PC-9 (cell line): Measurements from ENCODE around the gene SUCLA2. TPM values are rescaled to one million over a fixed set of nuclear protein-coding genes. Genes with fewer than 3 reads are reported as not detected.

ENCODE experiments used
- BruUV-seq: library from RNA; stranded (reverse); fragments of 400-500 nt; replicated peaks from 2 replicates; lab custom pipeline; 2021; lab: Mats Ljungman, UMichigan
- CTCF ChIA-PET: fragments of 300-600 bp; sonication (Branson Sonifier 250); formaldehyde crosslinking; loops from one replicate; lab custom pipeline; 2022; ENCODE audit warnings: antibody characterized with exemption; lab: Charles Lee
- POLR2A ChIA-PET: fragments of 300-600 bp; sonication (Branson Sonifier 250); formaldehyde crosslinking; loops from one replicate; lab custom pipeline; 2022; ENCODE audit warnings: antibody characterized with exemption; ENCODE audit not compliant: unreplicated experiment; lab: Charles Lee
- DNase-seq, 2 experiments: peaks; one replicate each; pipeline versions ENCODE4 v3.0.0 to v3.0.0-alpha.2; 2015 to 2022; ENCODE audit warnings: mixed read lengths in 1 of 2
- H2AFZ ChIP-seq: fragments of 200-600 bp; sonication (generic); 2 replicates; pipeline ENCODE4 v1.8.1; 2017; ENCODE audit warnings: antibody characterized with exemption
- H3F3A ChIP-seq: fragments of 200-600 bp; sonication (generic); 2 replicates; pipeline ENCODE4 v1.8.1; 2017; ENCODE audit warnings: antibody characterized with exemption, mild to moderate bottlenecking, low read depth; ENCODE audit not compliant: insufficient read depth
- H3K27ac ChIP-seq: fragments of 200-600 bp; sonication (generic); 2 replicates; pipeline ENCODE4 v1.6.1; 2016; ENCODE audit warnings: mixed run types
- H3K27me3 ChIP-seq: fragments of 200-600 bp; sonication (generic); 2 replicates; pipeline ENCODE4 v1.6.1; 2016; ENCODE audit warnings: low read depth, mixed run types; ENCODE audit not compliant: insufficient read depth
- H3K36me3 ChIP-seq: fragments of 200-600 bp; sonication (generic); 2 replicates; pipeline ENCODE4 v1.6.1; 2016; ENCODE audit warnings: low read depth, mixed run types
- H3K4me1 ChIP-seq: fragments of 200-600 bp; sonication (generic); replicated peaks from 2 replicates; pipeline ENCODE4 v1.6.1; 2016; ENCODE audit warnings: mixed run types; ENCODE audit not compliant: insufficient read depth
- H3K4me2 ChIP-seq: fragments of 200-600 bp; sonication (generic); 2 replicates; pipeline ENCODE4 v1.6.1; 2017; ENCODE audit warnings: mixed run types
- H3K4me3 ChIP-seq: fragments of 200-600 bp; sonication (generic); 2 replicates; pipeline ENCODE4 v1.6.1; 2016; ENCODE audit warnings: mixed run types
- H3K79me2 ChIP-seq: fragments of 200-600 bp; sonication (generic); 2 replicates; pipeline ENCODE4 v1.6.1; 2017; ENCODE audit warnings: low read depth, mixed run types
- H3K9me2 ChIP-seq: fragments of 200-600 bp; sonication (generic); 2 replicates; pipeline ENCODE4 v1.8.1; 2017; ENCODE audit warnings: mild to moderate bottlenecking; ENCODE audit not compliant: insufficient read depth
- H3K9me3 ChIP-seq: fragments of 200-600 bp; sonication (generic); 2 replicates; pipeline ENCODE4 v1.8.1; 2016; ENCODE audit warnings: low read depth; ENCODE audit not compliant: insufficient read depth
- H4K20me1 ChIP-seq: fragments of 200-600 bp; sonication (generic); 2 replicates; pipeline ENCODE4 v1.8.1; 2017; ENCODE audit not compliant: insufficient read depth
- EZH2 ChIP-seq: fragments of 200-600 bp; sonication (generic); IDR thresholded peaks from 2 replicates; pipeline ENCODE4 v1.8.0; 2017; ENCODE audit warnings: antibody characterized with exemption, low read depth
- intact Hi-C: fragments of 100-400 bp; cut with micrococcal nuclease; formaldehyde crosslinking; loops from one replicate; pipeline ENCODE4 v1.10.0; 2022; ENCODE audit not compliant: unreplicated experiment
- total RNA-seq: library from RNA; stranded (reverse); gene quantifications from 2 replicates; pipeline ENCODE4 v1.2.3, GENCODE V29; 2021
- TF ChIP-seq, protein P1 (sequence below): fragments of 200-600 bp; sonication (generic); conservative IDR thresholded peaks from 2 replicates; pipeline ENCODE4 v1.6.1; 2017; ENCODE audit warnings: mixed run types, antibody characterized with exemption, mild to moderate bottlenecking, moderate library complexity

The SUCLA2 gene
- total RNA-seq, 1 experiment from 2014 or later, result 44.8 TPM

GRCh38 chr13:48018637-48019036, 17.6 kb upstream of the SUCLA2 start:
- intact Hi-C loops, result no loop called here
- H3K36me3 ChIP-seq, result no peaks in the 10 kb centered on the region
- no peaks in the 10 kb centered on the region for H3K27me3 ChIP-seq
- CTCF ChIA-PET, result no interaction called here
- POLR2A ChIA-PET, result no interaction called here
- no peak for DNase-seq
- no peaks in the 10 kb centered on the region for H3K9me2 ChIP-seq
- no peak overlapping the region for H3K4me2 ChIP-seq
- no TSS peak for BruUV-seq
- no peak overlapping the region for H3K27ac ChIP-seq
- H3K9me3 ChIP-seq, result no peaks in the 10 kb centered on the region
- H3K4me1 ChIP-seq, result no peaks in the 10 kb centered on the region
- no peak overlapping the region for H2AFZ ChIP-seq
- TF ChIP-seq, protein P1, sequence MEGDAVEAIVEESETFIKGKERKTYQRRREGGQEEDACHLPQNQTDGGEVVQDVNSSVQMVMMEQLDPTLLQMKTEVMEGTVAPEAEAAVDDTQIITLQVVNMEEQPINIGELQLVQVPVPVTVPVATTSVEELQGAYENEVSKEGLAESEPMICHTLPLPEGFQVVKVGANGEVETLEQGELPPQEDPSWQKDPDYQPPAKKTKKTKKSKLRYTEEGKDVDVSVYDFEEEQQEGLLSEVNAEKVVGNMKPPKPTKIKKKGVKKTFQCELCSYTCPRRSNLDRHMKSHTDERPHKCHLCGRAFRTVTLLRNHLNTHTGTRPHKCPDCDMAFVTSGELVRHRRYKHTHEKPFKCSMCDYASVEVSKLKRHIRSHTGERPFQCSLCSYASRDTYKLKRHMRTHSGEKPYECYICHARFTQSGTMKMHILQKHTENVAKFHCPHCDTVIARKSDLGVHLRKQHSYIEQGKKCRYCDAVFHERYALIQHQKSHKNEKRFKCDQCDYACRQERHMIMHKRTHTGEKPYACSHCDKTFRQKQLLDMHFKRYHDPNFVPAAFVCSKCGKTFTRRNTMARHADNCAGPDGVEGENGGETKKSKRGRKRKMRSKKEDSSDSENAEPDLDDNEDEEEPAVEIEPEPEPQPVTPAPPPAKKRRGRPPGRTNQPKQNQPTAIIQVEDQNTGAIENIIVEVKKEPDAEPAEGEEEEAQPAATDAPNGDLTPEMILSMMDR, result no peak
- TF ChIP-seq EZH2, result no peak
- H3K79me2 ChIP-seq, result no peaks in the 10 kb centered on the region
- H4K20me1 ChIP-seq, result no peaks in the 10 kb centered on the region
- no peak overlapping the region for H3K4me3 ChIP-seq
- H3F3A ChIP-seq, result no peaks in the 10 kb centered on the region

DNA sequence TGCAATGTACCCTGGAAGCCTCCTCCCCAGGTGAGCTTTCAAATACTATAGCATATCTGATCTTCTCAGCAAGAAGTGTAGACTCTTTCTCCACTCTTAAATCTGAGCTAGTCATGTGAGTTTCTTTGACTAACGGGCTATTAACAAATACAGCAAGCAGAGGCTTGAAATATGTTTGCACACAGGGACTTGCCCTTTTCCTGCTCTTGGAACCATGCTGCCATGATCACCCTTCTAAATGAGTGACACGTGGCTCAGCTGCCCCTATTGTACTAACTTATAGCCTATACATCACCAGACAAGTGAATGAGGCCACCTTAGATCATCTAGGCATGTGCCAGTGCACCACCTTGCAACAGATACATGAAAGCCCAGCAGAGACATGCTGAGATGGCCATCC, 13.3 kb upstream of the SUCLA2 start:
- ChIA-PET CTCF (no interaction called here), POLR2A (no interaction called here)
- H3K4me2 ChIP-seq, result no peak overlapping the region
- peaks cover 8% of the 10 kb centered on the region; the same call in 1 of the 2 replicates for H3F3A ChIP-seq
- no peaks in the 10 kb centered on the region for H3K36me3 ChIP-seq
- H3K27me3 ChIP-seq, result no peaks in the 10 kb centered on the region
- BruUV-seq, result no TSS peak
- H3K27ac ChIP-seq, result no peak overlapping the region
- DNase-seq, result no peak
- no peak overlapping the region for H3K4me3 ChIP-seq
- no peak overlapping the region for H2AFZ ChIP-seq
- H3K9me3 ChIP-seq, result no peaks in the 10 kb centered on the region
- no peaks in the 10 kb centered on the region for H3K79me2 ChIP-seq
- intact Hi-C loops, result no loop called here
- H4K20me1 ChIP-seq, result no peaks in the 10 kb centered on the region
- H3K9me2 ChIP-seq, result no peaks in the 10 kb centered on the region
- H3K4me1 ChIP-seq, result peaks cover 14% of the 10 kb centered on the region
- no peak for TF ChIP-seq EZH2
- TF ChIP-seq, protein P1, result no peak

GRCh38 chr13:48012668-48013067, 11.6 kb upstream of the SUCLA2 start:
- POLR2A ChIA-PET, result no interaction called here
- H3F3A ChIP-seq, result peaks cover 21% of the 10 kb centered on the region
- intact Hi-C loops, result no loop called here
- no peaks in the 10 kb centered on the region for H4K20me1 ChIP-seq
- no peaks in the 10 kb centered on the region for H3K36me3 ChIP-seq
- H3K9me3 ChIP-seq, result no peaks in the 10 kb centered on the region
- H2AFZ ChIP-seq, result no peak overlapping the region
- H3K4me1 ChIP-seq, result peaks cover 28% of the 10 kb centered on the region
- no TSS peak for BruUV-seq
- no peak for TF ChIP-seq EZH2
- TF ChIP-seq, protein P1, result no peak
- no peaks in the 10 kb centered on the region for H3K27me3 ChIP-seq
- H3K27ac ChIP-seq, result no peak overlapping the region
- H3K79me2 ChIP-seq, result no peaks in the 10 kb centered on the region
- CTCF ChIA-PET, result no interaction called here
- H3K9me2 ChIP-seq, result no peaks in the 10 kb centered on the region
- H3K4me3 ChIP-seq, result no peak overlapping the region
- DNase-seq, result no peak
- H3K4me2 ChIP-seq, result no peak overlapping the region
